B cell (primary cell): ENCODE measurements around the gene CCDC57. TPM values are rescaled to one million over a fixed set of nuclear protein-coding genes. Genes with fewer than 3 reads are reported as not detected.

Source experiments
- ATAC-seq: fragments of 200-7000 bp; cut with Tn5 transposase; one replicate; pipeline ENCODE4 v1.10.0; 2021; ENCODE audit warnings: low read depth, mild to moderate bottlenecking, moderate number of reproducible peaks, moderate library complexity
- CTCF ChIA-PET: fragments of 350-600 bp; sonication (Branson Sonifier 250); formaldehyde crosslinking; loops from one replicate; lab custom pipeline; 2021; ENCODE audit warnings: antibody characterized with exemption, inconsistent platforms; lab: Charles Lee
- POLR2A ChIA-PET: fragments of 350-600 bp; sonication (Branson Sonifier 250); formaldehyde crosslinking; loops from one replicate; lab custom pipeline; 2021; ENCODE audit warnings: antibody characterized with exemption; lab: Charles Lee
- DNase-seq: peaks from one replicate; pipeline ENCODE4 v3.0.0; 2013
- H2AFZ ChIP-seq: 2 replicates; pipeline ENCODE4 v1.6.1; 2012; ENCODE audit warnings: mild to moderate bottlenecking, low read depth, low read length; ENCODE audit not compliant: insufficient read depth, poor library complexity, severe bottlenecking
- H3K27ac ChIP-seq, 2 donors: 1 replicate in 1 of 2; 2 replicates in 1 of 2; pipeline ENCODE4 v1.5.1; 2012 to 2013; ENCODE audit warnings: low read length in 2 of 2, mild to moderate bottlenecking in 2 of 2, moderate library complexity in 1 of 2
- H3K27me3 ChIP-seq, 4 experiments: fragments of 200-600 bp in 1 of 4; sonication (generic) in 1 of 4; replicated peaks in 1 of 4; 1 replicate in 2 of 4; 2 replicates in 2 of 4; pipeline versions ENCODE4 v1.6.1 to v1.7.0; 2013 to 2016; ENCODE audit warnings: low read length in 3 of 4, mild to moderate bottlenecking in 2 of 4, mixed read lengths in 1 of 4, moderate library complexity in 1 of 4; ENCODE audit not compliant: insufficient read depth in 4 of 4, control insufficient read depth in 3 of 4; ENCODE audit errors: control extremely low read depth in 1 of 4
- H3K36me3 ChIP-seq, 2 experiments: replicated peaks in 1 of 2; 1 replicate in 1 of 2; 2 replicates in 1 of 2; pipeline versions ENCODE4 v1.6.1 to v1.7.1; 2013; ENCODE audit warnings: low read length in 1 of 2; ENCODE audit not compliant: insufficient read depth in 2 of 2, control insufficient read depth in 1 of 2; ENCODE audit errors: control extremely low read depth in 1 of 2, extremely low read depth in 1 of 2
- H3K4me1 ChIP-seq, 2 donors: fragments of 200-600 bp in 1 of 2; sonication (generic) in 1 of 2; 1 replicate in 1 of 2; 2 replicates in 1 of 2; pipeline versions ENCODE4 v1.5.1 to v1.6.1; 2013 to 2017; ENCODE audit warnings: low read length in 2 of 2; ENCODE audit not compliant: control insufficient read depth in 2 of 2, insufficient read depth in 2 of 2
- H3K4me2 ChIP-seq: replicated peaks from 2 replicates; pipeline ENCODE3; 2012; ENCODE audit warnings: mild to moderate bottlenecking, low read depth, low read length; ENCODE audit not compliant: poor library complexity, severe bottlenecking
- H3K4me3 ChIP-seq, 5 experiments: fragments of 200-600 bp in 1 of 5; sonication (generic) in 1 of 5; 1 replicate in 3 of 5; 2 replicates in 2 of 5; pipeline versions ENCODE4 v1.5.1 to v1.7.0; 2011 to 2016; ENCODE audit warnings: low read length in 4 of 5, mild to moderate bottlenecking in 4 of 5, low read depth in 2 of 5, control low read depth in 1 of 5, moderate library complexity in 1 of 5; ENCODE audit not compliant: insufficient read depth in 1 of 5; ENCODE audit errors: control extremely low read depth in 1 of 5, extremely low read depth in 1 of 5
- H3K79me2 ChIP-seq: fragments of 200-600 bp; sonication (generic); one replicate; pipeline ENCODE4 v1.6.0; 2016; ENCODE audit warnings: low read length; ENCODE audit not compliant: control insufficient read depth, insufficient read depth
- H3K9ac ChIP-seq: fragments of 200-600 bp; sonication (generic); 2 replicates; pipeline ENCODE4 v1.6.1; 2017; ENCODE audit warnings: mild to moderate bottlenecking, low read length, moderate library complexity
- H3K9me3 ChIP-seq, 3 donors: one replicate each; pipeline versions ENCODE4 v1.6.1 to v1.7.1; 2013; ENCODE audit warnings: low read length in 2 of 3; ENCODE audit not compliant: control insufficient read depth in 2 of 3, insufficient read depth in 1 of 3; ENCODE audit errors: control extremely low read depth in 1 of 3
- H4K20me1 ChIP-seq: 2 replicates; pipeline ENCODE4 v1.6.0; 2012; ENCODE audit warnings: mild to moderate bottlenecking, low read length; ENCODE audit not compliant: insufficient read depth, control insufficient read depth, poor library complexity, severe bottlenecking
- H3K27ac Mint-ChIP-seq: one replicate; pipeline ENCODE4 v1.8.0; 2021; ENCODE audit warnings: mixed read lengths
- H3K27me3 Mint-ChIP-seq: one replicate; pipeline ENCODE4 v1.8.0; 2021; ENCODE audit warnings: mixed read lengths
- H3K4me1 Mint-ChIP-seq: one replicate; pipeline ENCODE4 v1.8.0; 2021; ENCODE audit warnings: mixed read lengths
- H3K4me3 Mint-ChIP-seq: one replicate; pipeline ENCODE4 v1.8.0; 2021; ENCODE audit warnings: mixed read lengths
- H3K9me3 Mint-ChIP-seq: one replicate; pipeline ENCODE4 v1.8.0; 2022; ENCODE audit warnings: mixed read lengths; ENCODE audit not compliant: insufficient read depth
- CTCF ChIP-seq: fragments of 200-600 bp; IDR thresholded peaks from one replicate; pipeline ENCODE4 v1.8.0; 2022; ENCODE audit warnings: antibody characterized with exemption, mild to moderate bottlenecking
- EZH2 ChIP-seq: IDR thresholded peaks from 2 replicates; pipeline ENCODE4 v1.6.1; 2012; ENCODE audit warnings: borderline replicate concordance, low read depth, mild to moderate bottlenecking, moderate library complexity, low read length; ENCODE audit not compliant: insufficient read depth, poor library complexity, severe bottlenecking
- WGBS: methylation state at CpG from one replicate; pipeline ENCODE4 v1.1.5; 2013; ENCODE audit warnings: missing lambda C conversion rate; ENCODE audit not compliant: insufficient coverage; 5-methylcytosine and 5-hydroxymethylcytosine counted together
- intact Hi-C: fragments of 100-400 bp; cut with micrococcal nuclease; formaldehyde crosslinking; loops from one replicate; pipeline ENCODE4 v1.10.0; 2022
- polyA plus RNA-seq: library from polyadenylated mRNA; depleted of rRNA; stranded (reverse); fragments of >200 nt; gene quantifications from 2 replicates; pipeline ENCODE4 v1.2.3, GENCODE V29; 2012
- total RNA-seq, 2 donors: library from RNA; stranded (reverse); fragments of 120-200 nt in 1 of 2; gene quantifications; 1 replicate in 1 of 2; 2 replicates in 1 of 2; pipeline versions ENCODE4 v1.2.3 to v1.2.4, GENCODE V29; 2013 to 2022

CCDC57 gene
- total and polyA plus RNA-seq, 2 donors (not counting 1 experiment from before 2014, with no cell fraction given) = 49.7 to 67.2 TPM

- Histone ChIP-seq H3K27ac (no peak overlapping the region), H3K9ac (no peak overlapping the region), H3K9me3 (no peaks in the 10 kb centered on the region), H3K4me3 (no peak overlapping the region), H4K20me1 (peaks cover 4% of the 10 kb centered on the region), H3K4me2 (no peak overlapping the region), H3K79me2 (no peaks in the 10 kb centered on the region), H3K4me1 (peaks cover 0 to 2% of the 10 kb centered on the region in 2 donors), H2AFZ (no peak overlapping the region), H3K36me3 (no peaks in the 10 kb centered on the region), H3K27me3 (no peaks in the 10 kb centered on the region)
- WGBS = 90% methylated on average over 2 of the region's 6 CpGs
- Mint-ChIP-seq H3K4me3 (no peak overlapping the region), H3K27ac (no peak overlapping the region), H3K9me3 (no peaks in the 10 kb centered on the region), H3K27me3 (no peaks in the 10 kb centered on the region), H3K4me1 (no peaks in the 10 kb centered on the region)
- CTCF ChIA-PET = interaction anchor here (1.0 to 5.5 kb wide), 6 partner anchors 10 to 198 kb away, joined by 3 to 41 read pairs (median 5); partner anchors contain the start of genes NOTUM and RAC3
- ATAC-seq (no peak), DNase-seq (no peak)
- POLR2A ChIA-PET = no interaction called here
- TF ChIP-seq EZH2 = no peak
- TF ChIP-seq CTCF = no peak
- intact Hi-C loops = no loop called here
Measured at GRCh38 chr17:82153295-82153691, 59.3 kb downstream of the CCDC57 start.

GRCh38 chr17:82152556-82153294 lies 59.9 kb downstream of the CCDC57 start:
- POLR2A ChIA-PET = interaction anchor here (0.6 kb wide), 1 partner anchor 169 kb away, joined by 5 read pairs; no protein-coding TSS in a partner anchor
- CTCF ChIA-PET = interaction anchor here (0.8 to 5.5 kb wide), 6 partner anchors 11 to 193 kb away, joined by 3 to 41 read pairs (median 6); partner anchors contain the start of genes NOTUM and RAC3

More at GRCh38 chr17:82152556-82153294, 59.9 kb downstream of the CCDC57 start:
- no peaks in the 10 kb centered on the region for H3K4me1 Mint-ChIP-seq
- H3K4me1 ChIP-seq = peaks cover 0 to 2% of the 10 kb centered on the region in 2 donors
- H3K9me3 Mint-ChIP-seq = no peaks in the 10 kb centered on the region
- WGBS = 90% methylated on average over 21 of the region's 22 CpGs
- H3K4me3 Mint-ChIP-seq = no peak overlapping the region
- no peak overlapping the region for H2AFZ ChIP-seq
- H3K36me3 ChIP-seq = no peaks in the 10 kb centered on the region
- no peak overlapping the region for H3K27ac ChIP-seq
- ATAC-seq (no peak), DNase-seq (no peak)
- no peaks in the 10 kb centered on the region for H3K79me2 ChIP-seq
- no peak overlapping the region for H3K9ac ChIP-seq
- H3K4me3 ChIP-seq = no peak overlapping the region
- H3K27me3 ChIP-seq = no peaks in the 10 kb centered on the region
- no peak overlapping the region for H3K27ac Mint-ChIP-seq
- H3K4me2 ChIP-seq = no peak overlapping the region
- H4K20me1 ChIP-seq = peaks cover 4% of the 10 kb centered on the region
- H3K9me3 ChIP-seq = no peaks in the 10 kb centered on the region
- TF ChIP-seq CTCF = no peak
- no peak for TF ChIP-seq EZH2
- intact Hi-C loops = no loop called here
- no peaks in the 10 kb centered on the region for H3K27me3 Mint-ChIP-seq
